Stimulated activated CD8-positive, alpha-beta memory T cell treated with anti-CD3 and anti-CD28 coated beads, Interleukin-4, amount 100 ng/mL, for 48 hours (primary cell): ENCODE data around the gene TSHZ3.

Source experiments
- DNase-seq: peaks from one replicate; pipeline ENCODE4 v3.0.0-alpha.2; 2020

TSHZ3 gene

GRCh38 chr19:31349160-31349881 lies at the start of gene TSHZ3:
Gene TSHZ3 (minus strand): TSS chr19:31349436. CDS start chr19:31349219, 217 bp downstream.
- peak; percentile 54 for DNase-seq

- no peak for DNase-seq
Measured at GRCh38 chr19:31397308-31397707, 48.1 kb upstream of the TSHZ3 start.

- no peak for DNase-seq
Measured at GRCh38 chr19:31392464-31392863, 43.2 kb upstream of the TSHZ3 start.

- DNase-seq = no peak
Measured at GRCh38 chr19:31391518-31391917, 42.3 kb upstream of the TSHZ3 start.

- DNase-seq = no peak
Measured at GRCh38 chr19:31390711-31391110, 41.5 kb upstream of the TSHZ3 start.

- DNase-seq = no peak
Measured at GRCh38 chr19:31389874-31390273, 40.6 kb upstream of the TSHZ3 start.

GRCh38 chr19:31387717-31388301 lies 38.6 kb upstream of the TSHZ3 start:
- no peak for DNase-seq

GRCh38 chr19:31386806-31387205 lies 37.6 kb upstream of the TSHZ3 start:
- no peak for DNase-seq

GRCh38 chr19:31385744-31386143 lies 36.5 kb upstream of the TSHZ3 start:
- no peak for DNase-seq

GRCh38 chr19:31383553-31383952 lies 34.3 kb upstream of the TSHZ3 start:
- DNase-seq = no peak

GRCh38 chr19:31380854-31381253 lies 31.6 kb upstream of the TSHZ3 start:
- DNase-seq = no peak

GRCh38 chr19:31378404-31378803 lies 29.2 kb upstream of the TSHZ3 start:
- no peak for DNase-seq

- DNase-seq = no peak
Measured at GRCh38 chr19:31377736-31378135, 28.5 kb upstream of the TSHZ3 start.

- DNase-seq = no peak
Measured at GRCh38 chr19:31372246-31372781, 23.1 kb upstream of the TSHZ3 start.

- DNase-seq = no peak
Measured at GRCh38 chr19:31370216-31370615, 21.0 kb upstream of the TSHZ3 start.

- DNase-seq = no peak
Measured at GRCh38 chr19:31364963-31365362, 15.7 kb upstream of the TSHZ3 start.

GRCh38 chr19:31361728-31362127 lies 12.5 kb upstream of the TSHZ3 start:
- DNase-seq = no peak

GRCh38 chr19:31357315-31357673 lies 8.1 kb upstream of the TSHZ3 start:
- no peak for DNase-seq

GRCh38 chr19:31356587-31357314 lies 7.5 kb upstream of the TSHZ3 start:
- DNase-seq = peak; percentile 79

GRCh38 chr19:31355665-31356289 lies 6.5 kb upstream of the TSHZ3 start:
- DNase-seq = no peak

- DNase-seq = no peak
Measured at GRCh38 chr19:31354799-31355664, 5.8 kb upstream of the TSHZ3 start.

- no peak for DNase-seq
Measured at GRCh38 chr19:31354316-31354715, 5.1 kb upstream of the TSHZ3 start.
